ENCODE measurements around the gene SCGB1C1. TPM values are rescaled to one million over a fixed set of nuclear protein-coding genes. Genes with fewer than 3 reads are reported as not detected.

Gene SCGB1C1
- total and polyA plus RNA-seq, 9 of the 15 experiments (the other 6 are each of a cell fraction or from before 2014, with no cell fraction given): not detected

DNA sequence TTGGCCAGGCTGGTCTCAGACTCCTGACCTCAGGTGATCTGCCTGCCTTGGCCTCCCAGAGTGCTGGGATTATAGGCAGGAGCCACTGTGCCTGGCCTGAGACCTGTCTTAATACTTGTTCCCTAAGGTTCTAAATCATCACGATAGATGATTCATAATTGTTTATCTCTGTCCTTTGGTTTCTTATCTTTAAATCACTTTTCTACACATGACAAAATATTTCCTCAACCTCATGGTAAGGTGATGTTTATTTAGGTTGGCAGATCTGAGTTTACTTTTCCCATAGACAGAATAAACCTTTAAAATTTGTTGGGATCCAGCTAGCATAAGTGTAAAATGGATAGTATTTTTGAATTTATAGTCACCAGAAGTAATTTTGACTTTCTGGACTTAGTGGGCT is 47.4 kb downstream of the SCGB1C1 start (continued):
- TF ChIP-seq ZNF384 (IDR thresholded peaks at IDR 0.05; ENCODE audit: low read depth, low read length) (no peak), NR2F6 (CRISPR knock-in tag; IDR thresholded peaks at IDR 0.05) (no peak), CREB1 (IDR thresholded peaks at IDR 0.05) (no peak), CREB1 (CRISPR knock-in tag; IDR thresholded peaks at IDR 0.05) (no peak), ZNF263 (CRISPR knock-in tag; IDR thresholded peaks at IDR 0.05; ENCODE audit: borderline replicate concordance) (no peak)
- TF ChIP-seq, protein P1, sequence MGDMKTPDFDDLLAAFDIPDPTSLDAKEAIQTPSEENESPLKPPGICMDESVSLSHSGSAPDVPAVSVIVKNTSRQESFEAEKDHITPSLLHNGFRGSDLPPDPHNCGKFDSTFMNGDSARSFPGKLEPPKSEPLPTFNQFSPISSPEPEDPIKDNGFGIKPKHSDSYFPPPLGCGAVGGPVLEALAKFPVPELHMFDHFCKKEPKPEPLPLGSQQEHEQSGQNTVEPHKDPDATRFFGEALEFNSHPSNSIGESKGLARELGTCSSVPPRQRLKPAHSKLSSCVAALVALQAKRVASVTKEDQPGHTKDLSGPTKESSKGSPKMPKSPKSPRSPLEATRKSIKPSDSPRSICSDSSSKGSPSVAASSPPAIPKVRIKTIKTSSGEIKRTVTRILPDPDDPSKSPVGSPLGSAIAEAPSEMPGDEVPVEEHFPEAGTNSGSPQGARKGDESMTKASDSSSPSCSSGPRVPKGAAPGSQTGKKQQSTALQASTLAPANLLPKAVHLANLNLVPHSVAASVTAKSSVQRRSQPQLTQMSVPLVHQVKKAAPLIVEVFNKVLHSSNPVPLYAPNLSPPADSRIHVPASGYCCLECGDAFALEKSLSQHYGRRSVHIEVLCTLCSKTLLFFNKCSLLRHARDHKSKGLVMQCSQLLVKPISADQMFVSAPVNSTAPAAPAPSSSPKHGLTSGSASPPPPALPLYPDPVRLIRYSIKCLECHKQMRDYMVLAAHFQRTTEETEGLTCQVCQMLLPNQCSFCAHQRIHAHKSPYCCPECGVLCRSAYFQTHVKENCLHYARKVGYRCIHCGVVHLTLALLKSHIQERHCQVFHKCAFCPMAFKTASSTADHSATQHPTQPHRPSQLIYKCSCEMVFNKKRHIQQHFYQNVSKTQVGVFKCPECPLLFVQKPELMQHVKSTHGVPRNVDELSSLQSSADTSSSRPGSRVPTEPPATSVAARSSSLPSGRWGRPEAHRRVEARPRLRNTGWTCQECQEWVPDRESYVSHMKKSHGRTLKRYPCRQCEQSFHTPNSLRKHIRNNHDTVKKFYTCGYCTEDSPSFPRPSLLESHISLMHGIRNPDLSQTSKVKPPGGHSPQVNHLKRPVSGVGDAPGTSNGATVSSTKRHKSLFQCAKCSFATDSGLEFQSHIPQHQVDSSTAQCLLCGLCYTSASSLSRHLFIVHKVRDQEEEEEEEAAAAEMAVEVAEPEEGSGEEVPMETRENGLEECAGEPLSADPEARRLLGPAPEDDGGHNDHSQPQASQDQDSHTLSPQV (IDR thresholded peaks at IDR 0.05): no peak
- TF ChIP-seq, protein P2, sequence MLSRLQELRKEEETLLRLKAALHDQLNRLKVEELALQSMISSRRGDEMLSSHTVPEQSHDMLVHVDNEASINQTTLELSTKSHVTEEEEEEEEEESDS (CRISPR knock-in tag; IDR thresholded peaks at IDR 0.05): no peak

DNA sequence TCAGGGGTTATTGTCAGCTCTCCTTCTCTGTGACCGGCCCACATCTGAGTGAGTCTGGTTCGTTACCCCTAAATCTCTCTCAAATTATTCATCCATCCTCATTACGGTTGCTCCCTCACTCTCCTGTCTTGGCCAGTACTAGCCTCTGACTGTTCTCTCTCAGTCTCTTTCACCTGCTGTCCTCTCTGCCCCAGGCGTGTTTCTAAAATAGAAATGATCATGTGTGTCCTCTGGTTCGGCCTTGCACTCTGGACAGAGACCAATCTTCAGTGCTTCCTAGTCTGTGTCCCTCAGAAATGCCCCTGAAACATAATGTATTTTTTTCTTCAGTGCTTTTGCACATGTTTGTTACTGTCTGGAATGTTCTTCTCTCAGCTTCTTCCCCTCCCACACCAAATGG is 48.8 kb downstream of the SCGB1C1 start:
- intact Hi-C loops (cut with micrococcal nuclease): no loop called here
- no peak overlapping the region for H3K9ac ChIP-seq (ENCODE audit: insufficient read depth in 1 of 2, low read depth in 2 of 2, low read length in 2 of 2)
- peaks cover 8 to 12% of the 10 kb centered on the region in 2 experiments; a peak in 4 of 5 replicates for H3K4me1 ChIP-seq (replicated peaks in 1 of 2; ENCODE audit: control insufficient read depth in 2 of 2, insufficient read depth in 2 of 2, low read length in 2 of 2)
- H3K4me3 ChIP-seq: no peak overlapping the region
- H4K20me1 ChIP-seq (replicated peaks; ENCODE audit: control insufficient read depth, insufficient read depth, low read length): peaks cover 10% of the 10 kb centered on the region; the same call in 1 of the 2 replicates
- FAIRE-seq (no peak), DNase-seq (ENCODE audit: extremely low read depth in 1 of 4, low spot score in 3 of 4) (no peak), ATAC-seq (no peak)
- H3K4me2 ChIP-seq (ENCODE audit: insufficient read depth, low read length): no peak overlapping the region
- 94% methylated on average over 5 of the region's 5 CpGs for WGBS (ENCODE audit: insufficient coverage, low coverage, missing lambda C conversion rate)
- in situ Hi-C loops (cut with MboI): no loop called here
- H3K27me3 ChIP-seq (ENCODE audit: control insufficient read depth in 2 of 2, insufficient read depth in 2 of 2, low read length in 2 of 2): no peaks in the 10 kb centered on the region
- no peaks in the 10 kb centered on the region for H3K9me1 ChIP-seq (ENCODE audit: control insufficient read depth, insufficient read depth, low read length)
- H3K9me3 ChIP-seq (replicated peaks; ENCODE audit: control insufficient read depth, insufficient read depth, low read depth, low read length): no peaks in the 10 kb centered on the region
- peaks cover 84% of the 10 kb centered on the region for H3K36me3 ChIP-seq (ENCODE audit: control insufficient read depth, insufficient read depth, low read length)
- CTCF ChIA-PET (ENCODE audit: low intra/inter-chr PET ratio): no interaction called here
- no peak overlapping the region; the same call in 2 of the 3 replicates for H3K27ac ChIP-seq (ENCODE audit: extremely low read depth, low read depth, low read length)
- no TSS peak for BruUV-seq (replicated peaks)
- POLR2A ChIA-PET: interaction anchor here (1.3 kb wide), 1 partner anchor 100 kb away, joined by 3 read pairs; no protein-coding TSS in a partner anchor
- no peak overlapping the region for H2AFZ ChIP-seq (ENCODE audit: low read depth, low read length)
- H3K79me2 ChIP-seq (ENCODE audit: control insufficient read depth, insufficient read depth, low read length): peaks cover 58% of the 10 kb centered on the region
- no peak for TF ChIP-seq PCBP1 (IDR thresholded peaks at IDR 0.05; ENCODE audit: low read depth, low read length, poor library complexity, severe bottlenecking)
- no peak for TF ChIP-seq CC2D1A (IDR thresholded peaks at IDR 0.05)
- TF ChIP-seq KHSRP (IDR thresholded peaks at IDR 0.05): no peak
- no peak for TF ChIP-seq SAFB (IDR thresholded peaks at IDR 0.05; ENCODE audit: borderline replicate concordance, low read depth, low read length)
- TF ChIP-seq ATF1 (CRISPR knock-in tag; IDR thresholded peaks at IDR 0.05): no peak
- TF ChIP-seq ATF1 (tag; IDR thresholded peaks at IDR 0.05): no peak
- TF ChIP-seq ZKSCAN8 (CRISPR knock-in tag; IDR thresholded peaks at IDR 0.05): no peak
- TF ChIP-seq, protein P3, sequence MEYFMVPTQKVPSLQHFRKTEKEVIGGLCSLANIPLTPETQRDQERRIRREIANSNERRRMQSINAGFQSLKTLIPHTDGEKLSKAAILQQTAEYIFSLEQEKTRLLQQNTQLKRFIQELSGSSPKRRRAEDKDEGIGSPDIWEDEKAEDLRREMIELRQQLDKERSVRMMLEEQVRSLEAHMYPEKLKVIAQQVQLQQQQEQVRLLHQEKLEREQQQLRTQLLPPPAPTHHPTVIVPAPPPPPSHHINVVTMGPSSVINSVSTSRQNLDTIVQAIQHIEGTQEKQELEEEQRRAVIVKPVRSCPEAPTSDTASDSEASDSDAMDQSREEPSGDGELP (CRISPR knock-in tag; IDR thresholded peaks at IDR 0.05; ENCODE audit: borderline replicate concordance): no peak
- TF ChIP-seq HDAC2 (IDR thresholded peaks at IDR 0.05): no peak
- TF ChIP-seq NR4A1 (CRISPR knock-in tag; IDR thresholded peaks at IDR 0.05): no peak
- no peak for TF ChIP-seq NR4A1 (tag; IDR thresholded peaks at IDR 0.05)
- no peak for TF ChIP-seq SMAD4 (CRISPR knock-in tag; conservative IDR thresholded peaks at IDR 0.05)

Data from K562 (cell line).